ENCODE measurements around the gene PDPN.

Gene PDPN

DNA sequence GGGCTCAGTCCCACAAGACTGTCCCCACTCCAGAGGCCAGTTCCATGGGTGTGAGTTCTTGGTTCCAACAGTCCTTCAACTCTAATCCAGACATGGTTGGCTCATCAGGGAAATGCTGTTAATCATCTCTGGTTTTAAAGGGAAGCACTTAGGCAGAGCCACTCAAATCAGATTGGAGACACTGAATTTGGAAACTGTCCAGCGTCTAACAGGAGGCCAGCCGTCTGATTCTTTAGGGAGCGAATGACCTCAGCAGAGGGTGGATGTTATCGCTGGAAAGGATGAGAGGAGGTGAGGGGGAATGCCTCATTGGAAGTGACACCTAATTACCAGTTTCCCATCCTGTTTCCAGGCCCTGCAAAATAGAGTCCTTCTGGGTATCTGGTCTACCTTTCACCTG lies 47.1 kb upstream of the PDPN start:
- TF ChIP-seq BACH2 (CRISPR knock-in tag; IDR thresholded peaks at IDR 0.05; ENCODE audit: borderline replicate concordance) (no peak), TCF4 (CRISPR knock-in tag; IDR thresholded peaks at IDR 0.05; ENCODE audit: borderline replicate concordance) (no peak), TOX (CRISPR knock-in tag; IDR thresholded peaks at IDR 0.05; ENCODE audit: borderline replicate concordance) (no peak), SNAI2 (CRISPR knock-in tag; IDR thresholded peaks at IDR 0.05) (no peak), RARB (CRISPR knock-in tag; IDR thresholded peaks at IDR 0.05) (no peak), CSDC2 (CRISPR knock-in tag; IDR thresholded peaks at IDR 0.05) (no peak)
- TF ChIP-seq, protein P1, sequence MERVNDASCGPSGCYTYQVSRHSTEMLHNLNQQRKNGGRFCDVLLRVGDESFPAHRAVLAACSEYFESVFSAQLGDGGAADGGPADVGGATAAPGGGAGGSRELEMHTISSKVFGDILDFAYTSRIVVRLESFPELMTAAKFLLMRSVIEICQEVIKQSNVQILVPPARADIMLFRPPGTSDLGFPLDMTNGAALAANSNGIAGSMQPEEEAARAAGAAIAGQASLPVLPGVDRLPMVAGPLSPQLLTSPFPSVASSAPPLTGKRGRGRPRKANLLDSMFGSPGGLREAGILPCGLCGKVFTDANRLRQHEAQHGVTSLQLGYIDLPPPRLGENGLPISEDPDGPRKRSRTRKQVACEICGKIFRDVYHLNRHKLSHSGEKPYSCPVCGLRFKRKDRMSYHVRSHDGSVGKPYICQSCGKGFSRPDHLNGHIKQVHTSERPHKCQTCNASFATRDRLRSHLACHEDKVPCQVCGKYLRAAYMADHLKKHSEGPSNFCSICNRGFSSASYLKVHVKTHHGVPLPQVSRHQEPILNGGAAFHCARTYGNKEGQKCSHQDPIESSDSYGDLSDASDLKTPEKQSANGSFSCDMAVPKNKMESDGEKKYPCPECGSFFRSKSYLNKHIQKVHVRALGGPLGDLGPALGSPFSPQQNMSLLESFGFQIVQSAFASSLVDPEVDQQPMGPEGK (CRISPR knock-in tag; IDR thresholded peaks at IDR 0.05; ENCODE audit: borderline replicate concordance): no peak
- TF ChIP-seq, protein P2, sequence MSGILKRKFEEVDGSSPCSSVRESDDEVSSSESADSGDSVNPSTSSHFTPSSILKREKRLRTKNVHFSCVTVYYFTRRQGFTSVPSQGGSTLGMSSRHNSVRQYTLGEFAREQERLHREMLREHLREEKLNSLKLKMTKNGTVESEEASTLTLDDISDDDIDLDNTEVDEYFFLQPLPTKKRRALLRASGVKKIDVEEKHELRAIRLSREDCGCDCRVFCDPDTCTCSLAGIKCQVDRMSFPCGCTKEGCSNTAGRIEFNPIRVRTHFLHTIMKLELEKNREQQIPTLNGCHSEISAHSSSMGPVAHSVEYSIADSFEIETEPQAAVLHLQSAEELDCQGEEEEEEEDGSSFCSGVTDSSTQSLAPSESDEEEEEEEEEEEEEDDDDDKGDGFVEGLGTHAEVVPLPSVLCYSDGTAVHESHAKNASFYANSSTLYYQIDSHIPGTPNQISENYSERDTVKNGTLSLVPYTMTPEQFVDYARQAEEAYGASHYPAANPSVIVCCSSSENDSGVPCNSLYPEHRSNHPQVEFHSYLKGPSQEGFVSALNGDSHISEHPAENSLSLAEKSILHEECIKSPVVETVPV (CRISPR knock-in tag; IDR thresholded peaks at IDR 0.05): no peak
- ATAC-seq: no peak

DNA sequence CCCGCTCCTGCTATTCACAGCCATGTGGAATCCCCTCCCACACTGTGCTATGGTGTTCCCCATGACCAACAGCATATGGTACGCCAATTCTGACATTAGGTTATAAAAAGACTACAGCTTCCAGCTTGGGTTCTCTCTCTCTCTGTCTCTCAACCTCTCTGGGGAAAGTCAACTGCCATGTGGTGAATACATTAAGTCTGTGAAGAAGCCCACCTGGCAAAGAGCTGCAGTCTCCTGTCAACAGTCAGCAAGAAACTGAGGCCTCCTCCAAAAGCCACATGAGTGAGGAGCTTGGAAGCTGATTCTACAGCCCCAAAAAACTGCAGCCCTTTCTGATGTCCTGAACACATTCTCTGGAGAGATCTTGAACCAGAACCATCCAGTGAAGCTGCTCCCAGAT lies 44.8 kb upstream of the PDPN start:
- TF ChIP-seq PPARA (CRISPR knock-in tag; IDR thresholded peaks at IDR 0.05; ENCODE audit: borderline replicate concordance) (no peak), OSR1 (CRISPR knock-in tag; IDR thresholded peaks at IDR 0.05) (no peak), ESRRG (CRISPR knock-in tag; IDR thresholded peaks at IDR 0.05) (no peak), GLIS3 (CRISPR knock-in tag; IDR thresholded peaks at IDR 0.05) (no peak), TCF4 (CRISPR knock-in tag; IDR thresholded peaks at IDR 0.05; ENCODE audit: borderline replicate concordance) (no peak), ZFP3 (CRISPR knock-in tag; IDR thresholded peaks at IDR 0.05) (no peak), ZNF565 (CRISPR knock-in tag; conservative IDR thresholded peaks at IDR 0.05; ENCODE audit: low read depth) (no peak), ISL1 (CRISPR knock-in tag; IDR thresholded peaks at IDR 0.05) (no peak), BACH2 (CRISPR knock-in tag; IDR thresholded peaks at IDR 0.05; ENCODE audit: borderline replicate concordance) (no peak), ZFP30 (CRISPR knock-in tag; IDR thresholded peaks at IDR 0.05) (no peak), ARNTL (CRISPR knock-in tag; IDR thresholded peaks at IDR 0.05; ENCODE audit: borderline replicate concordance, low read depth) (no peak), RARB (CRISPR knock-in tag; IDR thresholded peaks at IDR 0.05) (no peak), ZNF8 (CRISPR knock-in tag; IDR thresholded peaks at IDR 0.05) (no peak), TOX (CRISPR knock-in tag; IDR thresholded peaks at IDR 0.05; ENCODE audit: borderline replicate concordance) (no peak), ZNF70 (CRISPR knock-in tag; IDR thresholded peaks at IDR 0.05) (no peak), ZC3H10 (CRISPR knock-in tag; IDR thresholded peaks at IDR 0.05) (no peak)
- TF ChIP-seq, protein P3, sequence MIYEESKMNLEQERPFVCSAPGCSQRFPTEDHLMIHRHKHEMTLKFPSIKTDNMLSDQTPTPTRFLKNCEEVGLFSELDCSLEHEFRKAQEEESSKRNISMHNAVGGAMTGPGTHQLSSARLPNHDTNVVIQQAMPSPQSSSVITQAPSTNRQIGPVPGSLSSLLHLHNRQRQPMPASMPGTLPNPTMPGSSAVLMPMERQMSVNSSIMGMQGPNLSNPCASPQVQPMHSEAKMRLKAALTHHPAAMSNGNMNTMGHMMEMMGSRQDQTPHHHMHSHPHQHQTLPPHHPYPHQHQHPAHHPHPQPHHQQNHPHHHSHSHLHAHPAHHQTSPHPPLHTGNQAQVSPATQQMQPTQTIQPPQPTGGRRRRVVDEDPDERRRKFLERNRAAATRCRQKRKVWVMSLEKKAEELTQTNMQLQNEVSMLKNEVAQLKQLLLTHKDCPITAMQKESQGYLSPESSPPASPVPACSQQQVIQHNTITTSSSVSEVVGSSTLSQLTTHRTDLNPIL (CRISPR knock-in tag; IDR thresholded peaks at IDR 0.05; ENCODE audit: low read depth): no peak
- TF ChIP-seq, protein P4, sequence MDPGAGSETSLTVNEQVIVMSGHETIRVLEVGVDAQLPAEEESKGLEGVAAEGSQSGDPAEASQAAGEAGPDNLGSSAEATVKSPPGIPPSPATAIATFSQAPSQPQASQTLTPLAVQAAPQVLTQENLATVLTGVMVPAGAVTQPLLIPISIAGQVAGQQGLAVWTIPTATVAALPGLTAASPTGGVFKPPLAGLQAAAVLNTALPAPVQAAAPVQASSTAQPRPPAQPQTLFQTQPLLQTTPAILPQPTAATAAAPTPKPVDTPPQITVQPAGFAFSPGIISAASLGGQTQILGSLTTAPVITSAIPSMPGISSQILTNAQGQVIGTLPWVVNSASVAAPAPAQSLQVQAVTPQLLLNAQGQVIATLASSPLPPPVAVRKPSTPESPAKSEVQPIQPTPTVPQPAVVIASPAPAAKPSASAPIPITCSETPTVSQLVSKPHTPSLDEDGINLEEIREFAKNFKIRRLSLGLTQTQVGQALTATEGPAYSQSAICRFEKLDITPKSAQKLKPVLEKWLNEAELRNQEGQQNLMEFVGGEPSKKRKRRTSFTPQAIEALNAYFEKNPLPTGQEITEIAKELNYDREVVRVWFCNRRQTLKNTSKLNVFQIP (CRISPR knock-in tag; IDR thresholded peaks at IDR 0.05; ENCODE audit: borderline replicate concordance, low read depth): no peak
- no peak for ATAC-seq

DNA sequence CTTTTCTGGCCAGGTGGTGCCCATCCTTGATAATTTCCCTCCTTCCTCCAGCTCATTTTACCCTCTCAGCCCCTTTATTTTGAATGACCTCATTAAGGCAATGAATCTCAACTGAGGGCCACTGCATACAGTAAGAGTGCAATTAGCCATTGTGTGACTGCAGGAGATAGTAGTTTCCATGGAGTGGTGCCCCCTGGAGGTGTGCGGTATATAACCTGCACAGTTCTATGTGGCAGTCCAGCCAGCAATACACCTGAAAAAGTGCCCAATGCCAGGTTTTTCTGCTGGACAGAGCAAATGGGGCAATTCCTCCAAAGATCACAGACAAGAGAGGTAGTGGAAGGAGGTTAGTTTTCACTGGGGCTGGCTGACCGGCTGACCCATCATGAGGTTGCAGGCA lies 43.9 kb upstream of the PDPN start:
- ATAC-seq: no peak
- no peak for TF ChIP-seq RARB (CRISPR knock-in tag; IDR thresholded peaks at IDR 0.05)
- no peak for TF ChIP-seq TOX (CRISPR knock-in tag; IDR thresholded peaks at IDR 0.05; ENCODE audit: borderline replicate concordance)

DNA sequence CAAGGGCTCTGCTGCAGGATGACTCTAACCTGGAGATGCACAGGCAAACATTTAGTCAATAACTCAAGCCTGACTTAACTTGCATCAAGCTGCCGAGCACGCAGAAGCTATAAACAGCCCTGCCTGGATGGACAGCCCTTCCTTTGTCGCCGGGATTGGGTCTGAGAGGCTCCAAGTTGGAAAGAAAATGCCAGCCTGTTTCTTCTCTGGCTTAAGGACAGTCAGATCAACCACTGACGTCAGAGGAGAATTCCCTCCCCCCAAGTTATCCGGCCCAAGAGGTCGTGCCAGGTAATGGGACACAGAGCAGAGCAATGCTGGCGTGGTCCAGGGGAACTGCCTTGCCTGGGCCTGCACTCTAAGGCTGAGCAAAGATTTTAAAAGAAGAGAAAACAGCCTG lies 42.8 kb upstream of the PDPN start:
- no peak for ATAC-seq
- TF ChIP-seq, protein P4 (CRISPR knock-in tag; IDR thresholded peaks at IDR 0.05; ENCODE audit: borderline replicate concordance, low read depth): no peak
- TF ChIP-seq ZNF8 (CRISPR knock-in tag; IDR thresholded peaks at IDR 0.05) (no peak), SNAI2 (CRISPR knock-in tag; IDR thresholded peaks at IDR 0.05) (no peak), ARNTL (CRISPR knock-in tag; IDR thresholded peaks at IDR 0.05; ENCODE audit: borderline replicate concordance, low read depth) (no peak), RARB (CRISPR knock-in tag; IDR thresholded peaks at IDR 0.05) (no peak)
- TF ChIP-seq, protein P1 (CRISPR knock-in tag; IDR thresholded peaks at IDR 0.05; ENCODE audit: borderline replicate concordance): no peak
- TF ChIP-seq, protein P2 (CRISPR knock-in tag; IDR thresholded peaks at IDR 0.05): no peak

Measured in SK-N-SH treated with all-trans-retinoic acid at 6 μM for 48 hours (cell line).